Astrocyte of the cerebellum (primary cell): ENCODE results near the gene PARVG.

Source experiments
- DNase-seq: peaks from one replicate; pipeline ENCODE4 v3.0.0-alpha.2; 2011; ENCODE audit warnings: low read depth
- H3K4me3 ChIP-seq: 2 replicates; pipeline ENCODE4 v1.5.1; 2011; ENCODE audit warnings: mild to moderate bottlenecking, low read depth, low read length, moderate library complexity
- in situ Hi-C: cut with HindIII; loops from 2 replicates; pipeline ENCODE4 v1.10.0; 2017; ENCODE audit warnings: low sequenced_read_pairs
- TF ChIP-seq, protein P1 (sequence below): IDR thresholded peaks from 2 replicates; pipeline ENCODE4 v1.5.1; 2012; ENCODE audit warnings: low read length, low read depth, moderate library complexity, mild to moderate bottlenecking; ENCODE audit errors: missing control alignments

The PARVG gene

GRCh38 chr22:44246615-44247326 lies 66.0 kb downstream of the PARVG start:
- in situ Hi-C loops, result no loop called here
- TF ChIP-seq, protein P1, sequence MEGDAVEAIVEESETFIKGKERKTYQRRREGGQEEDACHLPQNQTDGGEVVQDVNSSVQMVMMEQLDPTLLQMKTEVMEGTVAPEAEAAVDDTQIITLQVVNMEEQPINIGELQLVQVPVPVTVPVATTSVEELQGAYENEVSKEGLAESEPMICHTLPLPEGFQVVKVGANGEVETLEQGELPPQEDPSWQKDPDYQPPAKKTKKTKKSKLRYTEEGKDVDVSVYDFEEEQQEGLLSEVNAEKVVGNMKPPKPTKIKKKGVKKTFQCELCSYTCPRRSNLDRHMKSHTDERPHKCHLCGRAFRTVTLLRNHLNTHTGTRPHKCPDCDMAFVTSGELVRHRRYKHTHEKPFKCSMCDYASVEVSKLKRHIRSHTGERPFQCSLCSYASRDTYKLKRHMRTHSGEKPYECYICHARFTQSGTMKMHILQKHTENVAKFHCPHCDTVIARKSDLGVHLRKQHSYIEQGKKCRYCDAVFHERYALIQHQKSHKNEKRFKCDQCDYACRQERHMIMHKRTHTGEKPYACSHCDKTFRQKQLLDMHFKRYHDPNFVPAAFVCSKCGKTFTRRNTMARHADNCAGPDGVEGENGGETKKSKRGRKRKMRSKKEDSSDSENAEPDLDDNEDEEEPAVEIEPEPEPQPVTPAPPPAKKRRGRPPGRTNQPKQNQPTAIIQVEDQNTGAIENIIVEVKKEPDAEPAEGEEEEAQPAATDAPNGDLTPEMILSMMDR, result no peak
- H3K4me3 ChIP-seq, result no peak overlapping the region
- DNase-seq, result no peak

GRCh38 chr22:44247346-44247745 lies 66.6 kb downstream of the PARVG start:
- H3K4me3 ChIP-seq, result no peak overlapping the region
- TF ChIP-seq, protein P1, result no peak
- in situ Hi-C loops, result no loop called here
- DNase-seq, result no peak

GRCh38 chr22:44247923-44248892 lies 67.5 kb downstream of the PARVG start:
- DNase-seq, result no peak
- in situ Hi-C loops, result no loop called here
- TF ChIP-seq, protein P1, result no peak

DNA sequence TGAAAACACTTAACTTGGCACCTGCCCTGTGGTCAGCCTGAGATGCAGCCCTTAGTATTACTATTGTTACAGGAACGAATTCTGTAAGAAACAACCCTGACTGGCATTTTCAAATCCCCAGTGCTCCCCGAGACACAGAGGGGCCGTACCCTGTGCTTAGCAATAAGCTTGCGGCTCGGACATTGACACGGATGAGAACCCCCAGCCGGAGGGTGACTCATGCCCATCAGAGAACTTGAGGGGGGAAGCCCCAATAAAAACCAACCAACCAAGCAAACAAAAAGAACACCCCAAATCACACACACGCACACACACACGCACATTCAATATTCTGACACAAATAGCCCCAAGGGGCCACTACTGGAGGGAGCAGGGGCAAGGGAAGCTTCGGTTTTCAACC lies 68.2 kb downstream of the PARVG start:
- in situ Hi-C loops, result no loop called here
- no peak overlapping the region for H3K4me3 ChIP-seq
- TF ChIP-seq, protein P1, result no peak
- DNase-seq, result no peak

More at GRCh38 chr22:44247923-44248892, 67.5 kb downstream of the PARVG start:
- H3K4me3 ChIP-seq, result no peak overlapping the region

DNA sequence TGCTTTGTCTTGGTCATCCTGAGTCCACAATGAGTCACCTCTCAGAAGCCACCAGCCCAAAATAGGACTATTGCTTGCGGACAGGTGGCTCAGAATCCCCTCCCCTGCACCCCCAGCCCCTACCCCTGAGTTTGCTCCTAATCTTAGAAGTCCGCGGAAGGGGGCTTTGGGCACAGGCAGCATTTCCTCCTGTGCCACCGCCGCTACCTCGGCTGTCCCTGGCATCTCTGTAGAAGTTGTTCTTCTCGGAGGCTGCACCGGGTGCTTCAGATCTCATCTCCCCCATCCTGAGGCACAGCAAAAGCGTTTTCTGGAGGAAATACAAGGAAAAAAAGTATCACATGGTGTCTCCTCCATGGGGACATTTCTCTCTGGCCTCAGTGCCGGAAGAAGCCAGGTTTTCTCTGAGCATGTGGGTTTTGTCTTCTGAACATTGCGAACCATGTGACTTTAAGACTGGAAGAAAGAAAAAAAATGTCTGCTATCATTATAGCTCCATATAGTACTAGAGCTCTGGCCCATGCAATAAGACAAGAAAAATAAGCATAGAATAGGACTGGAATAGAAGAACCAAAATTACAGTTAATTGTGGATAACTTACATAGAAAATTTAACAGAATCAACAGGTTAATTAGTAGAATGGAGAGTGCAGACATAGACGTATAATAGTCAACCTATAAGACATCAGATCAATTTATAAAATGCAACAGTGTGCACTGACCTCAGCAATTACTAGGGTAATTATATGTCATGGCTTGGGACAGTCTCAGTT lies 68.8 kb downstream of the PARVG start:
- in situ Hi-C loops, result no loop called here

More for the DNA sequence above, 68.8 kb downstream of the PARVG start:
- DNase-seq, result no peak
- no peak overlapping the region for H3K4me3 ChIP-seq
- TF ChIP-seq, protein P1, result no peak
